HepG2 (cell line): ENCODE data around the gene BRSK2. TPM values are rescaled to one million over a fixed set of nuclear protein-coding genes. Genes with fewer than 3 reads are reported as not detected.

Experiments used
- ATAC-seq: fragments of 200-7000 bp; cut with Tn5 transposase; 3 replicates; pipeline ENCODE4 v1.9.1; 2020; ENCODE audit warnings: mild to moderate bottlenecking, moderate library complexity
- BruUV-seq: library from RNA; stranded (reverse); fragments of 400-500 nt; replicated peaks from 2 replicates; lab custom pipeline; 2021; lab: Mats Ljungman, UMichigan
- CTCF ChIA-PET: fragments of 300-600 bp; formaldehyde crosslinking; extraction: SDS; loops from one replicate; lab custom pipeline; 2021; ENCODE audit warnings: low total read pairs, inconsistent platforms, low intra/inter-chr PET ratio; lab: Yijun Ruan, JAX
- POLR2A ChIA-PET: fragments of 350-600 bp; sonication (Branson Sonifier 250); formaldehyde crosslinking; loops from one replicate; lab custom pipeline; 2020; ENCODE audit warnings: antibody characterized with exemption, inconsistent platforms; lab: Yijun Ruan, JAX
- DNase-seq: peaks from one replicate; pipeline ENCODE4 v3.0.0-alpha.2; 2015; ENCODE audit warnings: low spot score
- FAIRE-seq: peaks from 3 replicates; lab custom pipeline; 2011; peaks lifted over from hg19 to GRCh38; lab: Jason Lieb, UNC
- H2AFZ ChIP-seq: one replicate; pipeline ENCODE4 v1.6.1; 2011; ENCODE audit warnings: low read length, inconsistent platforms
- H3K27ac ChIP-seq: fragments of 300-600 bp; 3 replicates; pipeline ENCODE4 v1.8.0; 2011; ENCODE audit warnings: mixed run types, mild to moderate bottlenecking, mixed read lengths, low read length, inconsistent platforms; ENCODE audit not compliant: insufficient read depth; ENCODE audit errors: extremely low read length
- H3K27me3 ChIP-seq, 2 experiments: fragments of 200-600 bp in 1 of 2; 2 replicates in 1 of 2; 3 replicates in 1 of 2; pipeline versions ENCODE4 v1.6.0 to v1.8.0; 2011; ENCODE audit warnings: low read length in 2 of 2, mild to moderate bottlenecking in 2 of 2, moderate library complexity in 2 of 2, inconsistent platforms in 1 of 2; ENCODE audit not compliant: insufficient read depth in 2 of 2, control insufficient read depth in 1 of 2
- H3K36me3 ChIP-seq, 2 experiments: fragments of 200-600 bp in 1 of 2; replicated peaks in 1 of 2; 2 replicates in 1 of 2; 3 replicates in 1 of 2; pipeline versions ENCODE4 v1.5.1 to v1.8.0; 2011; ENCODE audit warnings: low read length in 2 of 2, inconsistent platforms in 1 of 2; ENCODE audit not compliant: insufficient read depth in 2 of 2, control insufficient read depth in 1 of 2
- H3K4me1 ChIP-seq: 2 replicates; pipeline ENCODE4 v1.5.1; 2012; ENCODE audit warnings: low read length, inconsistent platforms; ENCODE audit not compliant: insufficient read depth
- H3K4me2 ChIP-seq: 2 replicates; pipeline ENCODE4 v1.6.0; 2011; ENCODE audit warnings: low read depth, low read length, inconsistent platforms
- H3K4me3 ChIP-seq, 3 experiments: fragments of 200-600 bp in 1 of 3; sonication (generic), shearing (Covaris generic) in 1 of 3; replicated peaks in 1 of 3; 2 replicates each; pipeline ENCODE4 v1.5.1; 2011 to 2016; ENCODE audit warnings: low read length in 3 of 3, inconsistent platforms in 2 of 3, low read depth in 2 of 3, mild to moderate bottlenecking in 2 of 3, control low read depth in 1 of 3, mixed read lengths in 1 of 3; ENCODE audit not compliant: insufficient read depth in 1 of 3
- H3K79me2 ChIP-seq: one replicate; pipeline ENCODE4 v1.6.1; 2011; ENCODE audit warnings: low read length, inconsistent platforms; ENCODE audit not compliant: insufficient read depth
- H3K9ac ChIP-seq: 2 replicates; pipeline ENCODE4 v1.6.0; 2011; ENCODE audit warnings: mild to moderate bottlenecking, low read depth, low read length, inconsistent platforms; ENCODE audit not compliant: insufficient read depth
- H3K9me3 ChIP-seq: 2 replicates; pipeline ENCODE4 v1.5.1; 2012; ENCODE audit warnings: mild to moderate bottlenecking, low read length
- H4K20me1 ChIP-seq: 2 replicates; pipeline ENCODE4 v1.6.0; 2011; ENCODE audit warnings: inconsistent platforms, mild to moderate bottlenecking, low read length, moderate library complexity; ENCODE audit not compliant: insufficient read depth
- CBX5 ChIP-seq: sonication (generic); formaldehyde crosslinking; IDR thresholded peaks from 2 replicates; pipeline ENCODE4 v1.4.0; 2020; ENCODE audit warnings: missing genetic modification reagents, borderline replicate concordance
- GATA4 ChIP-seq: sonication (generic); IDR thresholded peaks from 2 replicates; pipeline ENCODE4 v1.6.1; 2016; ENCODE audit warnings: antibody characterized with exemption, low read depth, borderline replicate concordance
- HNRNPLL ChIP-seq: fragments of 200-400 bp; formaldehyde crosslinking; IDR thresholded peaks from 2 replicates; pipeline ENCODE4 v1.6.1; 2017; ENCODE audit warnings: mild to moderate bottlenecking, low read depth, low read length; ENCODE audit not compliant: poor library complexity, severe bottlenecking
- IRF2 ChIP-seq: IDR thresholded peaks from 2 replicates; pipeline ENCODE4 v1.6.1; 2018; ENCODE audit warnings: missing genetic modification reagents, missing compliant biosample characterization
- MAFG ChIP-seq: sonication (generic); formaldehyde crosslinking; IDR thresholded peaks from 2 replicates; pipeline ENCODE4 v1.5.1; 2020; ENCODE audit warnings: mild to moderate bottlenecking, missing genetic modification reagents
- MBD4 ChIP-seq: IDR thresholded peaks from 2 replicates; pipeline ENCODE4 v1.6.1; 2012; ENCODE audit warnings: low read length, inconsistent platforms, borderline replicate concordance
- PRPF4 ChIP-seq: fragments of 200-400 bp; formaldehyde crosslinking; IDR thresholded peaks from 2 replicates; pipeline ENCODE4 v1.6.1; 2016; ENCODE audit warnings: low read length, low read depth; ENCODE audit not compliant: poor library complexity, severe bottlenecking
- RBAK ChIP-seq: sonication (generic); formaldehyde crosslinking; IDR thresholded peaks from 2 replicates; pipeline ENCODE4 v1.5.1; 2020; ENCODE audit warnings: mild to moderate bottlenecking, missing genetic modification reagents
- RFX5 ChIP-seq: IDR thresholded peaks from 2 replicates; pipeline ENCODE4 v1.6.1; 2011; ENCODE audit warnings: low read depth, low read length, improper control_type of control experiment
- TMF1 ChIP-seq: sonication (generic); formaldehyde crosslinking; IDR thresholded peaks from 2 replicates; pipeline ENCODE4 v1.8.1; 2022; ENCODE audit warnings: low read depth, missing genetic modification reagents
- ZNF17 ChIP-seq: sonication (generic); formaldehyde crosslinking; IDR thresholded peaks from 2 replicates; pipeline ENCODE4 v1.5.0; 2020; ENCODE audit warnings: mild to moderate bottlenecking, missing genetic modification reagents
- ZNF232 ChIP-seq: sonication (generic); formaldehyde crosslinking; IDR thresholded peaks from 2 replicates; pipeline ENCODE4 v1.4.0; 2020; ENCODE audit warnings: missing genetic modification reagents, borderline replicate concordance
- ZNF24 ChIP-seq: fragments of 450-650 bp; IDR thresholded peaks from 2 replicates; pipeline ENCODE4 v1.6.1; 2017; ENCODE audit warnings: antibody characterized with exemption, mild to moderate bottlenecking
- WGBS: methylation state at CpG from one replicate; pipeline ENCODE4 v1.1.6; 2017; ENCODE audit warnings: low lambda C conversion rate; 5-methylcytosine and 5-hydroxymethylcytosine counted together
- in situ Hi-C: cut with HindIII; loops from 2 replicates; pipeline ENCODE4 v1.10.0; 2017; ENCODE audit warnings: low pct_unique_long_range_greater_than_20kb; ENCODE audit not compliant: extremely low pct_ligation_motif_present
- intact Hi-C: fragments of 100-400 bp; cut with micrococcal nuclease; formaldehyde crosslinking; loops from one replicate; pipeline ENCODE4 v1.10.0; 2022; ENCODE audit not compliant: unreplicated experiment
- polyA plus RNA-seq, 8 experiments: library from polyadenylated mRNA; depleted of rRNA in 3 of 8; stranded (reverse) in 7 of 8; unstranded in 1 of 8; fragments of >200 nt; fragmentation: Illumina TruSeq in 4 of 8; extraction: Trizol in 4 of 8; gene quantifications; 2 replicates each; pipeline versions ENCODE4 v1.2.1 to v1.2.3, GENCODE V29; 2011 to 2016; ENCODE audit warnings: low read depth in 4 of 8, missing spikeins in 1 of 8, mixed read lengths in 1 of 8; ENCODE audit not compliant: insufficient read depth in 1 of 8
- total RNA-seq, 5 experiments: library from RNA; depleted of rRNA; stranded (reverse); fragments of >200 nt; fragmentation: Illumina TruSeq; extraction: Trizol; gene quantifications; 2 replicates each; pipeline ENCODE4 v1.2.3, GENCODE V29; 2016; ENCODE audit warnings: low read depth in 1 of 5

Gene BRSK2
- total and polyA plus RNA-seq, 2 of the 13 experiments (the other 11 are each of a cell fraction or from before 2014, with no cell fraction given): 0.74 to 1.1 TPM

- Histone ChIP-seq H3K9ac (no peak overlapping the region), H3K9me3 (no peaks in the 10 kb centered on the region), H4K20me1 (peaks cover 5% of the 10 kb centered on the region; the same call in 1 of the 2 replicates), H3K4me1 (no peaks in the 10 kb centered on the region), H2AFZ (no peak overlapping the region), H3K27me3 (no peaks in the 10 kb centered on the region), H3K4me3 (no peak overlapping the region), H3K79me2 (no peaks in the 10 kb centered on the region), H3K4me2 (no peak overlapping the region), H3K36me3 (peaks cover 12 to 15% of the 10 kb centered on the region in 2 experiments; a peak in 4 of 5 replicates), H3K27ac (no peak overlapping the region)
- no peak for FAIRE-seq
- TF ChIP-seq MAFG (no peak), MBD4 (no peak), RBAK (CRISPR knock-in tag) (no peak), GATA4 (no peak), TMF1 (CRISPR knock-in tag) (no peak), IRF2 (CRISPR knock-in tag) (no peak), PRPF4 (no peak), HNRNPLL (no peak), RFX5 (no peak), ZNF17 (CRISPR knock-in tag) (no peak), ZNF232 (CRISPR knock-in tag) (no peak), ZNF24 (no peak), CBX5 (CRISPR knock-in tag) (no peak)
- intact Hi-C loops: no loop called here
- ATAC-seq: no peak
- BruUV-seq: no TSS peak
- 74% methylated on average over 5 of the region's 6 CpGs for WGBS
- in situ Hi-C loops: no loop called here
- CTCF ChIA-PET: no interaction called here
- POLR2A ChIA-PET: no interaction called here
- no peak for DNase-seq
These were observed 93.8 kb downstream of the BRSK2 start for GRCh38 chr11:1483445-1483961.
